ENCODE measurements around the gene PRSS36.
"Not testable (repeated sequence)": the region's sequence is repeated elsewhere in the genome, so short reads cannot be mapped to it uniquely, and the experiment has no call there.

The PRSS36 gene

DNA sequence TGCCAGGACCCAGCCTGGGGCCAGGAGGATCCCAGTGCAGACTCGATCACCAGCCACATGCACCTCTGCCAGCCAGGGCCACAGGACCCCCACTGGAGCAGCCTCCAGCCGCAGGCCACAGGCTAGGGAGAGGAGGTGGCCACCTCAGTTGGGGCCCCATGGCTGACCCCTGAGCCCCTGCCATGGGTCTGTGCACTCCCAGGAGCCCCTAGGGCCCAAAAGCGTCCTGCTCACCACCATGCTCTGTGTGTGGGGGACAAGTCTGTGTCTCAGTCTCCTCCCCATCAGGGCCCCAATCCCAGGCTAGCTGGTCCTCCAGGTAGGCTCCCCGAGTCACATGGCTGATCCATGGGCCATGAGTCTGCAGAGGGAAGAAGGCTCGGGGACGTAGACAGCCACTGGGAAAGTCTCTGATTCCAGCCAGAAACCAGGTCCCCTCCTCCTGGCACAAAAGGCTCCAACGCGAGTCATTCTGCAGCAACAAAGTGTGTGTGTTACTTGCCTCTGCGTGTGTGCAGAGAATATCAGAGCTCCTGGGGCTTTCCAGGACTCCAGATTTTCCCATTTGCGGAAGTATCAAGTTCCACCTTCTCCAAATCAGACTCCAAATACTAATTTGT lies 8.3 kb downstream of the PRSS36 start:
- DNase-seq (ENCODE audit: low read depth), result no peak

DNA sequence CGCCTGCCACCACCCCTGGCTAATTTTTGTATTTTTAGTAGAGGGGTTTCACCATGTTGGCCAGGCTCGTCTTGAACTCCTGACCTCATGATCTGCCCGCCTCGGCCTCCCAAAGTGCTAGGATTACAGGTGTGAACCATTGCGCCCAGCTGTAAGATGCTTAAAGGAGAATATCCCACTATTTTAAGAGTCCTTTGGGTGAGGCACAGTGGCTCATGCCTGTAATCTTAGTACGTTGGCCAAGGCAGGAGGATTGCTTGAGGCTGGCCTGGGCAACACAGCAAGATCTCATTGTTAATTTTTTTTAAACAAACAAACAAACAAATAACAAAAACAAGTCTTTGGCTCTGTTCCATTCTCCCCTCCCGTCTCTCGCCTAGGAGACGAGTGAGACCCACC lies 8.8 kb downstream of the PRSS36 start:
- DNase-seq (ENCODE audit: low read depth), result not testable (repeated sequence)

DNA sequence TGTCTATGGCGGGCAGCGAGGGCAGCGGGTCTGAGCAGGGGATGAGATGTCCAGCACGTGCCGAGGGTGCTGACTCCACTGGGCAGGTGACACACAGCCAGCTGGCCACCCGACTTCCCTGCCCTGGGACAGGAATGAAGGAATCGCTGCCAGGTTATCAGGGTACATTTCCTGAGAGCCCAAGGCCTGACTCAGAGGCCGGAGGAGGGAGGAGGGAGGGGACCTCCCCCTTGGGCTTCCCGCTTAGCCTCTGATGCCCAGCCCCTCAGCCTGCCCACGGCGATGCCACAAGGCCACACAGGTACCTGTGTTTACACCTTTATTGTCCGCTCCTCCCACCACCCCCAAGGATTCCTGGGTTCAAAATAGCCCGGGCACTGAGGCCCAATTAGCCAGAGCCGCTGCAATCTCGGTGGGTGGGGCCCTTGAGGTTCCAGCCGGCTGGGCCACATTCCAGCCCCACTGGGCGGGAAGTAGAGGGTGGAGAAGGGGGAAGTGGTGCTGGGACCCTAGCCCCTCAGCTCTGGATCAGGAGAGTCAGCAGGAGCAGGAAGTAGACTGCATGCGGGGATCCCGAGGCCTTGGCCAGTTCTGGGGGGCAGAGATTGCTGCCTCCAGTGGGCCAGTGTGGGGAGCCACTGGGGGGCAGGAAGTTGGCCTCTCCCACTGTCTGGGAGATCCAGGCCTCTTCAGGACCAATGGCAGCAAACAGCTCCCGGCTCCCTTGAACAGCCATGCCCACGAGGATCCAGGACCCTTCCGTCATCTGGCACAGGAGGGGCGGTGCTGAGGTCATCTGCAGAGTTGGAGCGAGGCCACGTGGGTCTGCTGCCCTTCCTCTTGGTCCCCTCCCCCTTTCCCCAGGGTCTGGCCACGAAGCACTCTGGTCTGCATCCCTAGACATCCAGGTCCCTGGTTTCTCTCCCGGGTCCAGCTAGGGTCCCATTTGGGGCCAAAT lies 11.0 kb downstream of the PRSS36 start:
- DNase-seq (ENCODE audit: low read depth), result no peak

DNA sequence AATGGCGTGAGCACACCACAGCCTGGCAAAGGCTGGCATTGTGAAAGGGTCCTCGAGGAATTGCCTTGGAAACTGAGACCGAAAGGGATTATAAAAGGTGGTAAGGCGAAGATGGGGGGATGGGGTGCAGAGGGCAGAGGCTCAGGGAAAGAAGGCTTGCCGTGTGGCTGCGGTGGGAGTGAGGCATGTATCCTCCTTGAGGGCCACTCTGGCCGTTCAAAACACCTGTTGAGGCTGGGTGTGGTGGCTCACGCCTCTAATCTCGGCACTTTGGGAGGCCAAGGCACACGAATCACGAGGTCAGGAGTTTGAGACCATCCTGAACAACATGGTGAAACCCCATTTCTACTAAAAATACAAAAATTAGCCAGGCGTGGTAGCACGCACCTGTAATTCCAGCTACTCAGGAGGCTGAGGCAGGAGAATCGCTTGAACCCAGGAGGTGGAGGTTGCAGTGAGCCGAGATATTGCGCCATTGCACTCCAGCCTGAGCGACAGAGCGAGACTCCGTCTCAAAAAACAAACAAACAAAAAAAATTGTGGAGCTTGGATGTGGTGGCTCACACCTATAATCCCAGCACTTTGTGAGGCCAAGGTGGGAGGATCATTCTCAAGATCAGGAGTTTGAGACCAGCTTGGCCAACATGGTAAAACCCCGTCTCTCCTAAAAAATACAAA lies 12.9 kb downstream of the PRSS36 start:
- DNase-seq (ENCODE audit: low read depth), result not testable (repeated sequence)

DNA sequence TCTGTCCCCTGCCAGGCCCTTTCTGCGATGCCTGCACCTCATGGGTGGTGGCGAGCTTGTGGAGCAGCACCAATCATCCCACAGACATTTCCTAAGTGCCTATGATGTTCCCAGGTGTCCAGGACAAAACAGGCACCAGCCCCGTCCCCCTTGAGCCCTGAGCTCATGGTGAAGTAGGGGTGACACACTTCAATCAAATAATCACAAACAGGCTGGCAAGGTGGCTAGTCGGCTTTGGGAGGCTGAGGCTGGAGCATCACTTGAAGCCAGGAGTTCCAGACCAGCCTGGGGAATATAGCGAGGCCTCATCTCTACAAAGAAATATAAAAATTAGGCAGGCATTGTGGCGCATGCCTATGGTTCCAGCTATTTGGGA lies 13.6 kb downstream of the PRSS36 start:
- DNase-seq (ENCODE audit: low read depth), result no peak

DNA sequence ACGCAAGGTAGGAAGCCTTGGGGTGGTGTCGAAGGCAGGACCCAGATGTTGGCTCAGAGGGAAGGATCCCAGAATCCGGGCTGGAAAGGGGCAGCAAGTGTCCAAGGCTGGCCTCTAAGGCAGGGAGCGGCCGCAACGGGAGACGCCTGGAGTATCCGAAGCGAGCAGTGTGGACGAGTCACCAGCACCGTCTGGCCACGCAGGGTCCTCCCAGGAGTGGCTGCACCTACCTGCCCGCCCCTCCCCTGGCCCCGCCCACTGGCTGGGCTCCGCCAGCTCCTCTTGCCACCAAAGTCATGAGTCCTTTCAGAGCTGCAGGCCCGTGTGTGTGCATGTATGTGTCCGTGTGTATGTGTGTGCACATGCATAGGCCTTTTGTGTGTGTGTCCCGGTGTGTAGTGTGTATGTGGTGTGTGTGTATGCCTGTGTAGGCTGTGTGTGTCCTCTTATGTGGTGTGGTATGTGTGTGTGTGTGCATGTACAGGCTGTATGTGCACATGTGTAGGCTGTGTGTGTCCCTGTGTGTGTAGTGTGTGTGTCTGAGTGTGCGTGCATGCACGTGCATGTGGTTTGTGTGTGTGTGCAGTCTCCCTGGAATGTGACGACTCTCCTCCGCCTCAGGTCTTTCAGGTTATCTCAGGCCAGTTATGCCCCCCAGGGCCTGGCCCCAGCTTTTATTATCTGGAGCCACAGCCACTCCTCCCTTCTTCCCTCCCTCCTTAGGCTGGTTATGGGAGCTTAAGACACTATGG lies 14.2 kb downstream of the PRSS36 start, which contains the start of gene PRSS8:
Gene PRSS8 (minus strand): TSS at position 193 of the 752 bp plus-strand sequence. CDS start 229 bp downstream, outside the sequence.
- DNase-seq (ENCODE audit: low read depth), result no peak

DNA sequence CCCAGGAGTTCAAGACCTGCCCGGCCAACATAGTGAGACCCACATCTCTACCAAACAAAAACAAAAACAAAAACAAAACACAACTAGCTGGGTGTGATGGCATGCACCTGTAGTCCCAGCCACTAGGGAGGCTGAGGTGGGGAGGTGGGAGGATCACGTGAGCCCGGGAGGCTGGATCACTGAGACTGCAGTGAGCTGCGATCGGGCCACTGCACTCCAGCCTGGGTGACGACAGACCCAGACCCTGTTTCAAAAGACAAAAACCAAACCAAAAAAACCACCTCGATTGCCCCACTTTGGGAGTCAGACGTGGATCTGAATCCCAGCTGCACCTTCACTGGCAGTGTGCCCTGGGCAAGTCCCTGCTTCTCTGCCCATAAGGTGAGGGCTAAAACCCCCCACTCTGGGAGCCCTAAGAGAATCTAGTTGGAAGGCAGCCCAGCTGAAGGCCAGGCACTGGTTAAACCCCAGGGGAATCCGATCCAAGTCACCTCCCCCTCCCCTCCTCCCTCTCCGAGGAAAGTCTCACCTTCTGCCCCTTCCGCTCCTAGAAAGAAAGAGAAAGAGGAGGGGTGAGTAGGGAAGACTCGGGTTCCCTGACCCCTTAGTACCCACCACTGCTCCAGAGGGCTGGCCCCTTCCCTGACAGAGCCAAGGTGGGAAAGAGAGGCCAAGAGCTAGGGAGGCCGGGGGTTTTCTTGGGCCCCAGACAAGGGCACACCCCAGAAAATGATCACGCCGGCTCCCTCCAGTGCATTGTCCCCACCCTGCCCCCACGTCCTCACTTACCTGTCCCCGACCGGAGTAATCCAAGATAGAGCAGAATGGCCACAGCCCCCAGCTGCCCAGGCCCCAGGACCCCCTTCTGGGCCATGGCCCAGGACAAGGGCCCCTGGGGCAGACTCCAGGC lies 15.0 kb downstream of the PRSS36 start:
- no peak for DNase-seq (ENCODE audit: low read depth)

DNA sequence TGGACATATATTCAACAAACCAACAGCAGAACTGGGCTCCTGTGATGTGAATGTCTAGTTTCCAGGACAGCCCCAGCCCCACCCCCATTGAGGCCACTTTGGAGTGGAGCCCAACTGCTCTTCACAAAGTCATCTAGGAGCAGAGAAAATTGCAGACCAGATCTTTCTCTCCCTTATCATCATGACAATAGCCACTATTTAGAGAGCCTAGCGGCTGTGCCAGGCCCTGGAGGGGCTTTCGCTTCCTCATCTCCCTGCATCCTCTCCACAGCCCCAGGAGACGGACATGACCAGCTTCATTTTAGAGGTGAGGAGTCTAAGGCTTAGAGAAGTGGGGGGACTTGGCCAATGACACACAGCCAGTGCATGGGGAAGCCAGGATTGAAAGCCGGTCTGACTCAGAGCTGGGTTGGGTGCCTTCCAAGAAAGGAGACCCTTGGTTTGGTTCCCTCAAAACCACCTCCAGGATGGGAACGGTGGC lies 15.7 kb downstream of the PRSS36 start:
- DNase-seq (ENCODE audit: low read depth), result no peak

DNA sequence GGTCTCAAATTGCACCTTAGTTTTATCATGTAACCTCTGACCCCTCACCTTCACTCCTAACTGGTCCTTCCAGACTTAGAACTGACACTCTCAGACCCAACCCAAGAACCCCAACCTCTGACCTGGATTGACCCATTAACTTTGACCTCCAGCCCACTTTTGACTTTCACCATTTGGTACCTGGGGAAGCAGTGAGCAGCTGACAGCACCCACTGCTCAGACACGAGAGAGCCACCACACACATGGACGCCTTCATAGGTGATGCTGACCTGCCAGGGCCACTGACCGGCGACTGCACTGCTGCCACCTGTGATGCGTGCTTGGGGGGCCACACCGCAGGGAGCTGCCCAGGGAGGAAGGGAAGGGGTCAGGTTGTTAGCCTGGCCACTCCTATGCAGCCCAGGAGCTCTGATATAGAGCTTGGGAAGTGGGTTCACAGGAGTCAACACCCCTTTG lies 16.8 kb downstream of the PRSS36 start:
- no peak for DNase-seq (ENCODE audit: low read depth)

DNA sequence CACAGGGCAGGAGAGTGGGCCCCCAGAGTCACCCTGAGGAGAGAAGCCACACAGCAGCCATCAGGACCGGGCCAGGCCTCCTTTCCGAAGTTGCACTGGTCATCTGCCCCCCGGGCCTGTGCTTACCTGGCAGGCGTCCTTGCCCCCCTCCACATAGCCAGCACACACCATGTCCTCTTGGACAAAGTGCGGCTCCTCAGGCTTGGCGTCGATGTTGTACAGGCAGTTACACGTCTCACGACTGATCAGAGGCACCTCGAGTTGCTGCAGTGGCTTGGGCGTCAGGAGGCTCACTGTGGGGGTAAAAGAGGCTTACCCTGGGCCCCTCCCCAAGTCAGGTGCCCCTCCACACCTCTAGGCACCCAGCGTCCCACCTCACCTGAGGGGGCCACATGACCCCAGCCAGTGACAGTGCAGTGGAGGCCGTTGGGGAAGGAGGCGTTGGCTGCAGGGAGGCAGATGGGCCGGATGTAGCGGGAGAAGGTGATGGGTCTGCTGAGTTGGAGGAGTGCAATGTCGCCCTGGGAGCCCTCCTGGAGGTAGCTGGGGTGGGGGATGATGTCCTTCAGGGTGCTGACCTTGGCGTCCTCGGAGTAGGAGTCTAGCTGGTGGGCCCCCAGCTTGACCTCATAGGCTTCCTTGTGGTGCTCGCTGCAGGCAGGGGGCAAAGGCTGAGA lies 17.4 kb downstream of the PRSS36 start:
- no peak for DNase-seq (ENCODE audit: low read depth)

DNA sequence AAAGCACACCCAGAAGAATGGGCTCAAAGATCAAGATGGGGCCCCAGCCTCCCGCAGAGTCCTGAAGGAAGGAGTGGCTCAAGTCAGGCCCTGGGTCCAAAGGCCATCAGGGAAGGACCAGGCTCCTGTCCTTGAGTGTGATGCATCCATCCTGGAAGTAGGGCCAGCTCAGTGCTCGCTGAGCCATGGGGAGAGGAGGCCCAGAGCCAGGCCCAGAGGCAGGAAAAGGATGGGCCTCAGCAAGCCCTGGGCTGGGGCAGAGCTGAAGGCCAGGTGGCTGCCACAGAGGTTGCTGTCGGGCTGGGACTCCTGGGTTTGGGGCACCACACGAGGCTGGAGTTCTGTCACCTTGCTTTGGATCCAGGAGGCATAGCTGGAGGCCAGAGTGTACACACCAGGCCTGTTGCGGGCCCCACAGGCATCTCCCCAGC lies 18.0 kb downstream of the PRSS36 start:
- DNase-seq (ENCODE audit: low read depth), result no peak

DNA sequence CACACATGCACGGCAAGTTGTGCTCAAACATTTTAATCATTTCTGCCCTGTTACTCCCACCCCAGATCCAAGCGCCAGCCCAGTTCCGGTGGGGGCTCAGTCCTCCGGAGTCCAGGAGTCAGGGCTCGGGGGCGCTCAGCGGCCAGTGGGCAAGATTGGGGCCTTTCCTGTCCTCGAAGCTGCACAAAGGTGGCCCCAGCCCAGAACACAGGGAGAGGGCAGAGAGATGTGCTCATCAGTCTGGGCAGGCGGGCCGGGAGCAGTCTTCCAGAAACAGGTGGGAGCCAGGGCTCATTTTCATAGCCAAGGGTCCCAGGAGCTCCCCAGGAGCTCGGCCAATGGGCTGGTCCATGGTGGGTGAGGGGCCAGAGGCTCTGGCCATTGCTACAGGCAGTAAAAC lies 18.4 kb downstream of the PRSS36 start:
- no peak for DNase-seq (ENCODE audit: low read depth)

DNA sequence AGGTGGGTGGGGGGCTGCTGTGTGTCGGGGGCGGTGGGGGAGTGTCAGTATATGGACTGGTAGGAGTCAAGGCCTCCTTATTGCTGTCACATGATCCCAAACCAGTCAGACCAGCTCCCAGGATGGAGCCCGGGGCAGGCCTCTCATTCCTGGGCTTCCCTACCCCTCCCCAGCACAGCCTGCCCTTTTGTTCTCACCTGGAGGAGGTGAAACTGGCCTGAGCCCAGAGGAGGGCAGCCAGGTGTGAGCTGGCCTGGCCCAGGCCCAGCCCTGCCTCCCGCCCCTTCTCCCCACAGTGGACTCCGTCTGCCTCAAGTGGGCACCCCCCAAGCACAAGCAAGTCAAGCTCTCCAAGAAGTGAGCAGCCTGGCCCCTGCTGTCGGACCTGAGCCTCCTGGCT lies 19.0 kb downstream of the PRSS36 start:
- DNase-seq (ENCODE audit: low read depth), result no peak

DNA sequence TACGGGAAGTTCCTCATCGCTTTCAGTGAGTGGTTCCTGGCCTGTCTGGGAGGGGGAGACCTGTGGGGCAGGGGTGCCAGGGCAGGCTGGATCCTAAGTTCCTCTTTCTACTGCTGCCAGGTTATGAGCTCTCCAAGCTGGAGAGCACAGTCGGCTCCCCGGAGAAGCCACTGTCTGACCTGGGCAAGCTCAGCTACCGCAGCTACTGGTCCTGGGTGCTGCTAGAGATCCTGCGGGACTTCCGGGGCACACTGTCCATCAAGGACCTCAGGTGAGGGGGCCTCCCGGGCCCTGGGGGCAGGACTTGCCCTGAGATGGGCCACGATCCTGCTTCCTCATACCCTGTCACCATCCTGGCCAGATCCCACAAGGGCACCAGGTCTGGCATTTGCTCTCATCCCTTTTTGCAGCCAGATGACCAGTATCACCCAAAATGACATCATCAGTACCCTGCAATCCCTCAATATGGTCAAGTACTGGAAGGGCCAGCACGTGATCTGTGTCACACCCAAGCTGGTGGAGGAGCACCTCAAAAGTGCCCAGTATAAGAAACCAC lies 19.5 kb downstream of the PRSS36 start:
- DNase-seq (ENCODE audit: low read depth), result no peak

DNA sequence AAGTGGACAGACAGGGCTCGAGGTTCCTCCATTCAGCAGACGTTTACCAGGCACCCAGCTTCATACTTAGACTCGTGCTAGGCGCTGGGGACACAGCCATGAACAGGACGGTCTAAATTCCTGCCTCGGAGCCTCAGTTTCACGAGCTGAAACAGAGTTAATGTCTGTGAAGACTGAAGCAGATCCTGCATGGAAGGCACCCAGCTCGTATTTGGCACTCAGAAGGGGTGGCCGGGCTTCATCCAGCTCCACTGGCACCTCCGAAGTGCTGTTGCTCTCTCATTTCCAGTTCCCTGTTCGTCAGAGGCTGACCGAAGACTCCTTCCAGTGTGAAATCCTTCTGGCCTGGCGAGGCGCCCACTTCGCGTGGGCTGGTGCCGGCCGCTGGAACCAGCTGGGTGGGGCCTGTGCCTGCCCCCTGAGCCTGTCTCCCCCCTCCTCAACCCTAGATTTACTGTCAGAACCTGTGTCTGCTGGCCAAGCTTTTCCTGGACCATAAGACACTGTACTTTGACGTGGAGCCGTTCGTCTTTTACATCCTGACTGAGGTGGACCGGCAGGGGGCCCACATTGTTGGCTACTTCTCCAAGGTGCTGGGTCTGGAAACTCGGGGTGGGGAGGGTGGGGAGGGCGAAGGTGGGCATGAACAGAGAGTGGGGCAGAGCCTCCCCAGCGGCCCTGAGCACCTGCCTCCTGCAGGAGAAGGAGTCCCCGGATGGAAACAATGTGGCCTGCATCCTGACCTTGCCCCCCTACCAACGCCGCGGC lies 20.1 kb downstream of the PRSS36 start:
- no peak for DNase-seq (ENCODE audit: low read depth)

DNA sequence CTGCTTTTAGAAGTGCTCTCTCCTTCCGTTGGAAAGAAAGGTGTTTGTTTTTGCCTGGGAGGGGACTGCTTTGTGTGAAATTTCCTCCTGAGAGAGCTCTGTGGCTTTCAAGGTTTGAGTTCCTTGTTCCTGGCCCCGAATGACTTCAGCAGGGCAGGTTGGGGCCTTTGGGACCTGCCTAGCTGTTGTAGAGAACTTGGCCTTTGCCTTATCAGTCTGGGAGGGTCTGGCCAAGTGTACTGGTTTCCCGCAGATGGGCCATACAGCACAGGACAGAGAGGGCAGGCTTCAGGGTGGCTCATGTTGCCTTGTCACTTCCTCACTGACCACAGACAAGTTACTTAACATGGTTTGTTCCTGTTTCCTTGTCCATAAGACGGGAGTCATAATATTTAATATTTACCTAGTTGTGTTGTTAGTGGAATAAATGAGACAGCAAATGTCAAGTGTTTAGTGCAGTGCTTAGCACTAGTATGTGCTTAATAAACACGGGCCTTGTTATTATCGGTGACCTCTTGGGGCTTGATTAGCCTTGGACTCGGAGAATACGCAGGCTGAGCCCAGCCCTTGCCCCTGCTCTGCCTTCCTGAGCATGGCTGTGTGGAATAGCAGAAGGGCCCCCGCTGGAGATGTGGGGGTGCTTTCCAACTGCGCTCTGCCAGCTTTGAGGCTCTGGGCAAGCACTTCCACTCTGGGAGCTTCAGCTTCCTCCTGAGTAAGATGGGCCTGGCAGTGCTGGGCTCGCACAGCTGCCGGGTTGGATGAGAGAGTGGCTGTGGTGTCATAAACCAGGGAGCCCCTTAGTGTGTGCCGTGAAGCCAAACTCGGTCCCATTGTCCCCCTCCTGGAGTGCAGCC lies 20.9 kb downstream of the PRSS36 start:
- no peak for DNase-seq (ENCODE audit: low read depth)

DNA sequence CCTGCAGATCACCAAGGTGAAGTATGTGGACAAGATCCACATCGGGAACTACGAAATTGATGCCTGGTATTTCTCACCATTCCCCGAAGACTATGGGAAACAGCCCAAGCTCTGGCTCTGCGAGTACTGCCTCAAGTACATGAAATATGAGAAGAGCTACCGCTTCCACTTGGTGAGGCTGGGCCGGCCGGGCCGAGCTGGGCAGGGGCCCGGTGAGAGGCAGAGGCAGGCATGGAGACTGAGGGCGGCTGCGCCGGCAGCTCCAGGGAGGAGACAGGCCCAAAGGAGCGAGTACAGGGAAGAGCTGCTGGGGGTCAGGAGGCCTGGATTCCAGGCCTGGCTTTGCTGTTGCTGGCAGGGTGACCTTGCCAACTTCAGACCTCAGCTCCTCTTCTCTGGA lies 22.7 kb downstream of the PRSS36 start:
- DNase-seq (ENCODE audit: low read depth), result no peak

DNA sequence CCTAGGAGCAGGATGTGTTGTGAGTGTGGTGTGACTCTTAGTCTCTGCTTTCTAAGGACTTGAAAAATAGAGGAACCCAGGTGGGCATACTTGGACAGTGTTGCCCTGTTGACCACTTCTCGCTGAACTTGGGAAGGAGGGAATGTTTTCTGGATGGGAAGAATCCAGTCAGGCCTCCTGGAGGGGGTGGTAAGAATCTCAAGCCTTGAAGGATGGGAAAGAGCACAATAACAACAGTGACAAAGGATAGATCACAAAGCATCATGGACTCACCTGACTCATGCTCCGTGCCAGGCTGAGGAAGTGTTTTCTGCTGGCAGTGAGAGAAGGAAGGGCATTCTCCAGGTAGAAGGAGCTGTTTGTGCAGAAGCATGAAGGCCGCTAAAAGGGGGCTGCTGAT lies 24.0 kb downstream of the PRSS36 start:
- no peak for DNase-seq (ENCODE audit: low read depth)

Data from stimulated activated CD8-positive, alpha-beta memory T cell treated with anti-CD3 and anti-CD28 coated beads, Interleukin-15, amount 100 ng/mL, for 1 hour (primary cell).